HG03432 (cell line): Measurements from ENCODE around the gene TTC21A.

Experiments
- ATAC-seq: cut with Tn5 transposase; IDR thresholded peaks from one replicate; pipeline ENCODE4 v1.9.1; 2021; ENCODE audit warnings: mild to moderate bottlenecking, moderate library complexity; ENCODE audit not compliant: unreplicated experiment

TTC21A gene

GRCh38 chr3:39098473-39099000, 8.9 kb upstream of the TTC21A start:
- no peak for ATAC-seq

GRCh38 chr3:39099242-39099641, 8.2 kb upstream of the TTC21A start:
- ATAC-seq = no peak

DNA sequence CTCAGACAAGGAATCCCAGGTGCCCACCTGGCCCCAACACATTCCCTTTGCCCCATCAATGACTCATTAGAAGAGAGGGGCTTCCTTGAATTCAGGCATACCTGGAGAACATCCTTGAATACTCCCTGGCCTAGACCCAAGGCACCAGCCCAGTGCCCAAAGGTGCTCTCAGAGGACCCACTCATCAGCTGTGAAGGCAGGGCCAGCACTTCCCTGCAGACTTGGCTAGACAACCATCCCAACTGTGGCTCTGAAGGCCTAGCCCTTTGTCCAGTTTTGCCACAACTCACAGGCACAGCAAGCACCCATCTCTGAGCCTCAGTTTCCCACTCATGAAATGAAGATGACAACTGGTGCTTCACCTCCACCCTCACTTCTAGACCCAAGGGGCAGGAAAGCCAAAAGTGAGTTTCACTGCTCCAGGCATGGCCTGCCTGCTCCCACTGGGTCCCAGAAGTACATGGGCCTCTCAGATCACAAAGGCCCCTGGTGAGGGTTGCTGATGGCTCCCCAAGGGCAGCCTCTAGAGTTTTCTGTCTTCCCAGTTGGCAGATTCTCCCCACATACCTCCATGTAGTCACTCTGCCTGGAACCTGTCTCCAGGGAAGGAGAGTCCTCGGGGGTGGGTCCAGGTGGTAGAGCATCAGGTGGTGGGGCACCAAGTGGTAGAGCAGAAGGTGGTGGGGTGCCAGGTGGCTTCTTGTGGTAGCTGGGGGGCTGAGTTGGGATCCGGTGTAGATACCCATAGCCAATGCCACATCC, 7.6 kb upstream of the TTC21A start:
- ATAC-seq = no peak

DNA sequence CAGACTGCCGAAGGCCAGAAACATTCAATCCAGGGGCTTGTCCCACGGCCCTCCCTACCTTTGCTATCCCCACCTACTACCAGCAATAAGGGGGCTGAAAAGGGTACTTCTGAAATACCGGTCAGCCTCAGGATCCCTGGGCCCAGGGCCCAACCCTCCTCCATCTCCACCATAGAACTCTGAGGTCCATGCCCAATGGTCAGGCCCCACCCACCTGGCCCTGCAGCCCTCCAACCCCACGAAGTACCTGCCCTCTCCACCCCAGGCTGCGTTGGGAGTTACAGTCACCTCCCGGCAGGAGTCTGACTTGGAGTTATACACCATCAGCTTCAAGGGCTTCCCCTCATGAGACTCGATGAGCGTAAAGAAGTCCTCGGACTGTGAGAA, 7.0 kb upstream of the TTC21A start:
- no peak for ATAC-seq

DNA sequence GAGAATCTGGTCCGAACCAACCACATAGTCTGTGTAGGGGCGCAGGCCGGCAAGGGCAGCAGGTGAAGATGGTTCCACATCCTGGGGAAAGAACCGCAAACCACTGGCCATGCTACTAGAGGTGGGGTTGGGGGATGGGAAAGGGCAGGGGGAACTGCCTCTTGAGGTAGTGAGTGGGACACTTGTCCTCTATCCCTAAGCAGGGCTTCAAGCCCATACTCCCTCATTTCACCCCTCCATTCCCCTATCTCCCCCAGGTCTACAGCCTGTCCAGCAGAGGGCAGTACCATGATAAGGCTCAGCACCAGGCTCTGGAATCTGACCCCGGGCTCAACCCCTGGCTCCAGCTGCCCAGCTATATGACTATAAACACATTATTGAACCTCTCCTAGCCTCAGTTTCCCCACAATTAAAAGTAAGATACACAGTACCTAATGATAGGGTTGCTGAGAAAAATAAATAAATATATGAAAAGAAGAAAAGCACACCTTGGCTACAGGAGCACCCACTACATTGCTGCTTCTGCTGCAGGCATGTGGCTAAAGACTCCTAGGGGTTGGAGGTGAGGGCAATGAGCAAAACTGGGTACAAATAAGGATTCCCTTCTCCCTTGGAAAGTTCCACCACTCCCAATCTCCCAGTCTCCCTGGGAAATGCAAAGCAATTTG, 6.3 kb upstream of the TTC21A start:
- peak; percentile 74 for ATAC-seq

GRCh38 chr3:39102504-39103323, 4.8 kb upstream of the TTC21A start:
- no peak for ATAC-seq

DNA sequence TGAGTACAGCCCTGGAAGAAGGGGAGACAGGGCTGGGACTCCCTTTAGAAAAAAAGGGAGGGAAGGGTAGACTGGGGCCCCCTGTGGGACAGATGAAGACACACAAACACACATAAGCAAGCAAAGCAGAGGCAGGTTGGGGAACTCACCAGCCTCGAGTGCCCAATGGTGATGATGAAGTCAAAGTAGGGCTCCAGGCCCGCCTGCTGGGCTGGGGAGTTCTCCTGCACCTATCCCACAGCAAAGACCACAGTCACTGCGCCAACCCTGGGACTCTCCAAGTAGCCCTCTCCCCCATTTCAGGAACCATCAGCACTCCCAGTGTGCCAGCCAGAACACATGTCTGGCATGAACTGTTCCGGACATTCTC, 4.2 kb upstream of the TTC21A start:
- no peak for ATAC-seq

DNA sequence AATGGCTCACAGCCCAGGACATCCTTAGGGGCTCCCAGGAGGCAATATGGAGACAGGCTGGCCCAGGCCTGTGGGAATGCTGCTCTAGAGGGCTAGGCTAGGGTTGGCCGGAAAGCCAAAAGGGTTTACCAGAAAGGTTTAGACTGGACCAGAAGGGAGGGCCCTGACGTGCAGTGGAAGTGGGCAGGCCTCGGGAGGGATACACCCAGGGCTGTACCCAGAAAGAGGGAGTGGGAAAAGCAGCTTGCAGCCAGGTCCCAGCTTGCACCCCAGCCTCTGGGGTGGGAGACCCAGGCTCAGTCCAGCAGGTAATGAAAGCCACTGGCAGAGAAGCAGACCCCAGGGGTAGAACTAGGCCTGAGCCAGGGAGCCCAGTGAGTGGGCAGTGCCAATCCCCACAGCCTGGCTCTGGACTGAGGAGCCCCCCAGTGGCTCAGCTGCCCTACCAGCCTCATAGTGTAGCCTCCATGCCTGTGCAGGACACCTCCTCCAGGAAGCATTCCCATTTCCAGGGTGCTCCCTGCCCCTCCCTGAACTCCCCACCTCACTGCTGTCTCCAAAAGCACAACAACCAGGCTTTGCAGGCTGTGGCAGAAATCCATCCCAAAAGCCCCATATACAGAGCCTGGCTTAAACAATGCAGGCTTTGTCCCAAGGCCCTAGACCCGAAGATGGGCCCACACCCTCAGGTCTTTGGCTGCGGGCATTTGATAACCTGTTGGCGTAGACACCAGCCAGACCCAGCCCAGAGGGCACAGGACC, 3.5 kb upstream of the TTC21A start:
- no peak for ATAC-seq

GRCh38 chr3:39104961-39105686, 2.4 kb upstream of the TTC21A start:
- ATAC-seq = no peak

DNA sequence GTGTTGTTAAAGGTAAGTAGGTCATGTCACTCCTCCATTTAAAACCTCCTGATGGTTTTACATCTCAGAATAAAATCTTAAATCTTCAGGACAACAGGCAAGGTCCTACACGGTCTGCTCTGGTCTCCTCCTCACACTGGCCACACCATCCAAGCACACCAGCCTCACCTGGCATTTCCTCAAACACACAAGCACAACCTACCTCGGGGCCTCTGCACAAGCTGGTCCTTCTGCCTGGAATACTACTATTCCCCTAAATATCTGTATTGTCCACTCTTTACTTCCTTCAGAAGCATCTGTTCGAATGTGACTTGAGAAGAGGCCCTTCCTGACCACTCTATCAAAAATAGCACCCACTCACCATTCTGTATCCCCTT, 1.8 kb upstream of the TTC21A start:
- no peak for ATAC-seq

DNA sequence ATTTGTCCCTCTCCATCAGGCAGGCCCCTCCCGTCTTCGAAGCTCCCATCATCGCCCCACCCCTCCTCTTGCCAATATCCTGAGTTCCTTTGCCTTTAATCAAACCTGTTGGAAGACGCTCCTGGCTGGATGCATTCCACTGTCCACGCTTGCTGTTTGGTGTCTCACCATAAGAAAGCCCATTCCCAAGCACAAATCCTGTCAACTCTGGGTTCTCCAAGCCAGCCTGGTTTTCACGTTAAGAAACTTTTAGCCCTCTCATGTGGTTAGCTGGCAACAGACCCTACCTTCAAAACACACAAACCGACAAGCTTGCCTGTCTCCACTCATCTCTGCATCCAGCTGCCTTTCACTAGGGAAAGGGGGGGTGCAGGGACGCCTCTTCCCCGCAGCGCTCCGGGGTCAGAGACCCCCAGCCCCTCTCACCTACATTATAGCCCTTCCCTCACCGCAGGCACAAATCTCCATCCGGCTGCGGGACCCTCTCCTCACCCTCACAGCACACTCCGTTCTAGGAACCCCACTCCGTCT, 1.1 kb upstream of the TTC21A start:
- no peak for ATAC-seq

DNA sequence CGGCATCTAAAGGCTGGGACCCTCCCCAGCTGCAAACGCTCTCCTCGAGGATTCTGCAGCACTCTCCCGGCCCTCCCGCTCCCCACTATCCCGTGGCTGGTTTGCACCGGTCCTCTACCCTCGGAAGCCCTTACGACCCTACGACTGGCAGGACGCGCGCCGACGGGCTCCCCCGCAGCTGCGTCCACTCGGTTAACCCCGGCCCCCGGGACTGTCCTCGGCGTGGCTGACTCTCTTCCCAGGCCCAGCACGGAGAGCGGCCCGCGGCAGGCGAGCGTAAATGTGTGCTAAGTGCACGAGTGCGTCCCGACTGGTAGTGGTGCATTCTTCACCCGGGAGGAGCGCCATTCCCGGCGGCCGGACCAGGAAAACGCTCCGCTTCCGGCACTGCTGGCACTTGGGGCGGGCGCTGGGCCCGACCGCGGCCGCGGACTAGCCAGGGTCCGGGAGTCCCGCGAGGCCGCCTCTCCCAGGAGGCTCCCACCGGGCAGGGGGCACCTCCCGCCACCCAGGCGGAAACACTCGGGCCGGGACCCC, 561 bp upstream of the TTC21A start:
- ATAC-seq = peak; percentile 7

GRCh38 chr3:39108200-39108710, 775 bp downstream of the TTC21A start:
- ATAC-seq = peak; percentile 77

DNA sequence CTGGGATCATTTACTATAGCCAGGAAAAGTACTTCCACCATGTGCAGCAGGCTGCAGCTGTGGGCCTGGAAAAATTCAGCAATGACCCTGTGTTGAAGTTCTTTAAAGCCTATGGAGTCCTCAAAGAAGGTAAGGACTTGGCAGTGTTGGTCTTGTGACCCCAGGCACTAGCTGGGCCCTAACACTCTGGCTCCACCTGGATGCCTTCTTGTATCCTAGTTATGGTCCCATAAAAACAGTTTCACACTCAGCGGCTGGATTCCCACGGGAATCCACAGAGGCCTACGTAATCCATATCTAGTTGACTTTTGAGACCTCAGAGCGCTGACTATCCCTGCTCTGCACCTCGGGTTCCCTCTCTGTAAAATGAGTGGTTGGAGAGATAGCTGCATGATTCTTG, 1.6 kb downstream of the TTC21A start:
- ATAC-seq = no peak

DNA sequence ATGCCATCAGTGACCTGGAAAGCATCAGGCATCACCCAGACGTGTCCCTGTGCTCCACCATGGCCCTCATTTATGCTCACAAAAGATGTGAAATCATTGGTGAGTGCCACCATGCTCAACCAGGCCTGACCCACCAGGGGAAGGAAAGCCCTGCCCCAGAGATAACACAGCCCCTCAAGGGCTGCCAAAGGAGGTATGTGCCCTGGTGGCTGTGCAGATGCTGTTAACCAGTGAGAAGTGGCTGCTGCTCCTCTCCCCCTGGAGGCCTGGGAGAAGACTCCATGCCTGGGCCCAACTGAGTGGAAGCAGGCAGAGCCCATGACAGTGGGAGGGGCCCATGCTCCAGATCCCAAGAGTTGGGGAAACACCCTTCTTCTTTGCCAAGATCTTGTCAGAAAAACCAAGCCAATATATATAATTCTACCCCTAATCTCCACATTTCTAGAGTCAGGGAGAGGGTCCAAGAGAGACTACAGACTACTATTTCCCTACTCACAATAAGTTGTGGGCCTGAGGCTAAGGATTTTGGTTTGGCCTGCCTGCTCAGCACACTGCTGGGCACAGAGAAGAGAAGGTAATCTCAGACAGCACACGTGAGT, 2.7 kb downstream of the TTC21A start:
- no peak for ATAC-seq

GRCh38 chr3:39112113-39112512, 4.6 kb downstream of the TTC21A start:
- ATAC-seq = no peak

DNA sequence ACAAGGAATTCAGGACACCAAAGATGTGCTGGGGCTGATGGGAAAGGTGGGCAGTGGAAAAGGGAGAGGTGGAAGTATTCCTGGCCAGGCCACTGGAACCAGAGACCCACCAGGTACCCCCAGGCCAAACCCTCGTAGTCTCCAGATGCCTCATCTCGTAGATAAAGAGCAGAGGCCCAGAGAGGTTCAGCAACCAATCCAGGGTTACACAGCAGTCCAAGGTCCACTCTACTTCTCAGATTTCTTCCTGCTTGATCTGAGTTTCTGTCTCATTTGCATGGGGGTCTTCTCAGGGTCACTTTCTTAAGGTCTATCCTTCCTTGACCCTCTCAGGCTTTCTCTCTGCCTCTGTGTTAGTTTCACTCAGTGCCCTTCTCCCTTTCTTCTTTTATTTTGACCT, 5.1 kb downstream of the TTC21A start:
- no peak for ATAC-seq

- ATAC-seq = no peak
Observed at GRCh38 chr3:39113291-39113690, 5.8 kb downstream of the TTC21A start.

GRCh38 chr3:39114456-39114855, 7.0 kb downstream of the TTC21A start:
- no peak for ATAC-seq
